Aorta (tissue), 5 donors: Measurements from ENCODE around the gene OTX2. TPM values are rescaled to one million over a fixed set of nuclear protein-coding genes. Genes with fewer than 3 reads are reported as not detected.

Experiments used
- ATAC-seq: fragments of 200-7000 bp; cut with Tn5 transposase; one replicate; pipeline ENCODE4 v1.9.1; 2022; ENCODE audit warnings: moderate library complexity; ENCODE audit not compliant: low FRiP score
- DNase-seq, 2 donors: peaks; one replicate each; pipeline ENCODE4 v3.0.0-alpha.2; 2020
- H3K27ac ChIP-seq, 2 donors: one replicate each; pipeline ENCODE4 v1.5.1; 2013; ENCODE audit warnings: low read length in 2 of 2, mild to moderate bottlenecking in 2 of 2, moderate library complexity in 2 of 2, control low read depth in 1 of 2, inconsistent platforms in 1 of 2, low read depth in 1 of 2
- H3K27me3 ChIP-seq, 2 donors: one replicate each; pipeline ENCODE4 v1.6.1; 2013; ENCODE audit warnings: control low read depth in 1 of 2, low read length in 1 of 2, mild to moderate bottlenecking in 1 of 2, moderate library complexity in 1 of 2; ENCODE audit not compliant: insufficient read depth in 2 of 2, control insufficient read depth in 1 of 2
- H3K36me3 ChIP-seq, 2 donors: one replicate each; pipeline ENCODE4 v1.6.1; 2013; ENCODE audit warnings: control low read depth in 1 of 2, low read length in 1 of 2, mild to moderate bottlenecking in 1 of 2; ENCODE audit not compliant: insufficient read depth in 2 of 2, control insufficient read depth in 1 of 2
- H3K4me1 ChIP-seq, 2 donors: one replicate each; pipeline ENCODE4 v1.6.1; 2013; ENCODE audit warnings: low read length in 2 of 2, control low read depth in 1 of 2, mild to moderate bottlenecking in 1 of 2, moderate library complexity in 1 of 2; ENCODE audit not compliant: insufficient read depth in 2 of 2, control insufficient read depth in 1 of 2
- H3K4me3 ChIP-seq, 2 donors: one replicate each; pipeline ENCODE4 v1.5.1; 2013; ENCODE audit warnings: low read length in 2 of 2, control low read depth in 1 of 2, mild to moderate bottlenecking in 1 of 2
- H3K9me3 ChIP-seq: one replicate; pipeline ENCODE4 v1.6.1; 2013; ENCODE audit warnings: mild to moderate bottlenecking, low read length; ENCODE audit not compliant: control insufficient read depth
- WGBS, 2 donors: extraction: QIAGEN DNeasy Blood & Tissue Kit; methylation state at CpG; one replicate each; pipeline ENCODE4 v1.1.7; 2013; 5-methylcytosine and 5-hydroxymethylcytosine counted together
- intact Hi-C, 2 donors: fragments of 100-400 bp; cut with DNase I; formaldehyde crosslinking; loops; one replicate each; pipeline versions ENCODE4 v1.14.2 to v1.15.0; 2022
- polyA plus RNA-seq, 2 donors: library from polyadenylated mRNA; stranded (reverse); fragments of 200-250 nt; gene quantifications; one replicate each; pipeline ENCODE4 v1.2.3, GENCODE V29; 2013
- total RNA-seq, 2 donors: library from RNA; stranded (reverse); fragmentation: NEBNext Ultra II Directional; extraction: Animal tissue kit (Norgen Biotek cat#: 25700); gene quantifications; one replicate each; pipeline ENCODE4 v1.2.1, GENCODE V29; 2021
- donor health status: healthy with polysubstance abuse.
- donor health status: Bipolar disorder and iron deficiency.
- donor health status: DM: no; HTN: no; CAD: no.
- donor health status: DM: no; HTN: no; CAD: no.
- donor health status: DM: yes; HTN: yes; CAD: no.

OTX2 gene
- total and polyA plus RNA-seq, 4 donors, result not detected

DNA sequence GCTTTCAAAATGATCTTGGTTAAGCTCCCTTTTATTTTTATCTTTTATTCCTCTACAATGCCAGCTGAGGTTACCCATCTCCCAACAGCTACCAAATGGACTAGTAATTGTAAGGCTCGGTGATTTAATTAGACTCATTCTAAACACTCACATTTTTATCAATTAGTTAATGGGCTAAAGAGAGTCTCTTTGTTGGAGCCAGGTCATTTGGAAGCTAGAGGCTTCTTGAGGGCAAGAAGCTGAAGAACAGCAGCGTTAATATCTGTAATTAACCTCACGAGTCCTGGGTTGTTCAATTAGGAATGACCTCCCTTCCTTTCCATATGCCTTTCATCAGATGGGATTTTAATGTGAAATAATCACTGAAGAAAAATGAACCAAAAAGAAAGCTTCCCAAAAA, 56.9 kb downstream of the OTX2 start:
- H3K4me3 ChIP-seq, result no peak overlapping the region
- no peaks in the 10 kb centered on the region for H3K4me1 ChIP-seq
- intact Hi-C loops, result no loop called here
- H3K27ac ChIP-seq, result no peak overlapping the region
- H3K36me3 ChIP-seq, result no peaks in the 10 kb centered on the region
- ATAC-seq, result no peak
- no peak for DNase-seq
- WGBS, 2 donors, result 70 to 86% methylated on average over 3 of the region's 3 CpGs
- no peaks in the 10 kb centered on the region for H3K9me3 ChIP-seq
- no peaks in the 10 kb centered on the region for H3K27me3 ChIP-seq

DNA sequence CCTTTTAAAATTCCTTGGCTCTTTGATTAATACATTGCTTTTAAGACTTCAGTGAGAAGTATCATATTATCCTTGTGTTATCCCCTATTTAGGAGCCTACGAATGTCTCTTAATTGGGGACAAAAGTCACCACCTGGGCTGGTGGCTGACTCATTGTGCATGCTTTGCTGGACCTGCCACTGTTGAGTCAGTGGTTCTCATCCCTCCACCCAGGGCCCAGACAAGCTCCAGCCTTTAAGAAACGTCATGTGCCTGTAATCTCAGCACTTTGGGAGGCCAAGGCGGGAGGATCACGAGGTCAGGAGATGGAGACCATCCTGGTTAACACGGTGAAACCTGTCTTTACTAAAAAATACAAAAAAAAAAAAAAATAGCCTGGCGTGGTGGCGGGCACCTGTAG, 57.9 kb downstream of the OTX2 start:
- no peaks in the 10 kb centered on the region for H3K9me3 ChIP-seq
- DNase-seq (no peak), ATAC-seq (no peak)
- H3K4me3 ChIP-seq, result no peak overlapping the region
- H3K36me3 ChIP-seq, result no peaks in the 10 kb centered on the region
- WGBS, 2 donors, result 81 to 83% methylated on average over 7 of the region's 7 CpGs
- H3K27ac ChIP-seq, result no peak overlapping the region
- no peaks in the 10 kb centered on the region for H3K27me3 ChIP-seq
- H3K4me1 ChIP-seq, result no peaks in the 10 kb centered on the region
- intact Hi-C loops, result no loop called here

DNA sequence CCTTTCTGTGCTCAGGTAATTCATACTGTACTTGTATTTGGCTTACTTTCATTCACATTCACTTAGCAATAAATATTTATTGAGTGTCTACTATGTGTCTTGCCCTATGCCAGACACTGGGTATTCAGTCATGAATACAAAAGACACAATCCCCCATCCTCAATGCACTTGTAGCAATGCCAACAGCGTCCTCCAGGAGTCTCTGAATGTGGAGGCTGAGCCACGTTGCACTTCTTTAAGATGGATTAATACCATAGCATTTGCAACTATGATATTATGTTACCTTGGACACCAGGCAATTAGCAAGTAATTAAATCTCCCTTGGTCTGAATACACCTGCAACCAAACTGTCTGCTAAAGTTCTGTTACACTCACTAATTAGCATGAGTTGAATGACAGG, 58.8 kb downstream of the OTX2 start:
- H3K36me3 ChIP-seq, result no peaks in the 10 kb centered on the region
- intact Hi-C loops, result no loop called here
- WGBS, 2 donors, result 42 to 43% methylated on average over 2 of the region's 2 CpGs

More for the DNA sequence above, 58.8 kb downstream of the OTX2 start:
- Histone ChIP-seq H3K27me3 (no peaks in the 10 kb centered on the region), H3K9me3 (no peaks in the 10 kb centered on the region), H3K4me3 (no peak overlapping the region), H3K27ac (no peak overlapping the region), H3K4me1 (no peaks in the 10 kb centered on the region)
- ATAC-seq, result no peak
- no peak for DNase-seq

Other genes with a start within 250 kb of the OTX2 start
- gene TMEM260, start 230.7 kb downstream of the OTX2 start, total RNA-seq, result 10 to 100 TPM; 17.7 to 20.9 TPM
- 10 to 100 TPM in 1 of 2 donors, 1 to 10 TPM in 1; 5.5 to 13.3 TPM for gene TMEM260, start 230.7 kb downstream of the OTX2 start, polyA plus RNA-seq